H1 (cell line): ENCODE data around the gene ADCY7. TPM values are rescaled to one million over a fixed set of nuclear protein-coding genes. Genes with fewer than 3 reads are reported as not detected.

ENCODE experiments used
- CTCF ChIA-PET: fragments of 300-600 bp; sonication (Branson Sonifier 250); formaldehyde crosslinking; loops from one replicate; lab custom pipeline; 2021; ENCODE audit not compliant: partially characterized antibody; lab: Charles Lee
- POLR2A ChIA-PET: fragments of 300-600 bp; sonication (Branson Sonifier 250); formaldehyde crosslinking; loops from one replicate; lab custom pipeline; 2021; ENCODE audit warnings: inconsistent platforms; ENCODE audit not compliant: partially characterized antibody; lab: Charles Lee
- DNase-seq, 2 experiments: peaks; one replicate each; pipeline versions ENCODE4 v3.0.0 to v3.0.0-alpha.2; 2010 to 2022; ENCODE audit warnings: low spot score in 2 of 2, low read depth in 1 of 2, mixed read lengths in 1 of 2
- FAIRE-seq: peaks from 2 replicates; lab custom pipeline; 2011; peaks lifted over from hg19 to GRCh38; lab: Jason Lieb, UNC
- H2AFZ ChIP-seq: 2 replicates; pipeline ENCODE4 v1.8.1; 2012; ENCODE audit warnings: low read length, inconsistent platforms
- H2AK5ac ChIP-seq: 2 replicates; pipeline ENCODE4 v1.6.1; 2013; ENCODE audit warnings: low read depth, low read length
- H2BK120ac ChIP-seq: replicated peaks from 2 replicates; pipeline ENCODE3; 2013; ENCODE audit warnings: low read depth, low read length, inconsistent platforms
- H2BK12ac ChIP-seq: 2 replicates; pipeline ENCODE4 v1.6.1; 2013; ENCODE audit warnings: low read depth, low read length
- H2BK15ac ChIP-seq: 2 replicates; pipeline ENCODE4 v1.6.1; 2013; ENCODE audit warnings: low read length
- H2BK20ac ChIP-seq: 2 replicates; pipeline ENCODE4 v1.6.1; 2013; ENCODE audit warnings: low read length
- H2BK5ac ChIP-seq: 2 replicates; pipeline ENCODE4 v1.6.1; 2013; ENCODE audit warnings: low read depth, low read length
- H3K14ac ChIP-seq: 2 replicates; pipeline ENCODE4 v1.6.1; 2013; ENCODE audit warnings: inconsistent platforms; ENCODE audit not compliant: insufficient read length
- H3K18ac ChIP-seq: 2 replicates; pipeline ENCODE4 v1.6.1; 2013; ENCODE audit warnings: low read length; ENCODE audit errors: extremely low read depth
- H3K23ac ChIP-seq: 2 replicates; pipeline ENCODE4 v1.6.1; 2013; ENCODE audit warnings: inconsistent platforms; ENCODE audit not compliant: insufficient read length
- H3K23me2 ChIP-seq: 2 replicates; pipeline ENCODE4 v1.6.1; 2013; ENCODE audit warnings: low read depth, low read length
- H3K27ac ChIP-seq: 2 replicates; pipeline ENCODE4 v1.6.1; 2011; ENCODE audit warnings: low read depth, low read length, inconsistent platforms
- H3K27me3 ChIP-seq, 4 experiments: replicated peaks in 1 of 4; 1 replicate in 1 of 4; 2 replicates in 3 of 4; pipeline versions ENCODE4 v1.6.1 to v1.8.1; 2011 to 2013; ENCODE audit warnings: low read length in 3 of 4, mild to moderate bottlenecking in 3 of 4, inconsistent platforms in 2 of 4, mixed read lengths in 2 of 4, moderate library complexity in 1 of 4; ENCODE audit not compliant: control insufficient read depth in 3 of 4, insufficient read depth in 3 of 4; ENCODE audit errors: extremely low read depth in 1 of 4
- H3K36me3 ChIP-seq, 4 experiments: 2 replicates each; pipeline versions ENCODE4 v1.6.1 to v1.8.1; 2011 to 2013; ENCODE audit warnings: mild to moderate bottlenecking in 4 of 4, low read length in 3 of 4, moderate library complexity in 2 of 4, control low read depth in 1 of 4, inconsistent platforms in 1 of 4; ENCODE audit not compliant: insufficient read depth in 4 of 4, control insufficient read depth in 2 of 4
- H3K4ac ChIP-seq: replicated peaks from 2 replicates; pipeline ENCODE3; 2013; ENCODE audit warnings: low read length, low read depth, mixed read lengths, inconsistent platforms; ENCODE audit not compliant: insufficient read length
- H3K4me1 ChIP-seq, 4 experiments: replicated peaks in 1 of 4; 1 replicate in 1 of 4; 2 replicates in 3 of 4; pipeline versions ENCODE4 v1.6.1 to v1.8.1; 2011 to 2013; ENCODE audit warnings: low read length in 3 of 4, inconsistent platforms in 2 of 4, mixed read lengths in 1 of 4; ENCODE audit not compliant: insufficient read depth in 4 of 4, control insufficient read depth in 3 of 4
- H3K4me2 ChIP-seq, 2 experiments: 2 replicates each; pipeline versions ENCODE4 v1.6.1 to v1.8.1; 2011 to 2013; ENCODE audit warnings: low read depth in 2 of 2, low read length in 2 of 2, control low read depth in 1 of 2, inconsistent platforms in 1 of 2, mild to moderate bottlenecking in 1 of 2; ENCODE audit not compliant: insufficient read depth in 1 of 2
- H3K4me3 ChIP-seq, 4 experiments: fragments of 200-600, 300-600 bp in 1 of 4; sonication (generic), shearing (Covaris generic), sonication (Bioruptor Twin) in 1 of 4; 2 replicates each; pipeline versions ENCODE4 v1.5.1 to v1.8.1; 2011 to 2016; ENCODE audit warnings: low read length in 4 of 4, low read depth in 3 of 4, control low read depth in 2 of 4, inconsistent platforms in 2 of 4, mild to moderate bottlenecking in 2 of 4, mixed read lengths in 1 of 4, moderate library complexity in 1 of 4; ENCODE audit not compliant: insufficient read depth in 2 of 4; ENCODE audit errors: extremely low read depth in 1 of 4
- H3K56ac ChIP-seq: replicated peaks from 2 replicates; pipeline ENCODE3; 2013; ENCODE audit warnings: low read depth, mild to moderate bottlenecking, mixed read lengths, low read length, inconsistent platforms; ENCODE audit not compliant: insufficient read length
- H3K79me1 ChIP-seq: 2 replicates; pipeline ENCODE4 v1.6.1; 2013; ENCODE audit warnings: low read depth, low read length, control low read depth
- H3K79me2 ChIP-seq, 2 experiments: 2 replicates each; pipeline versions ENCODE4 v1.6.1 to v1.8.1; 2012 to 2013; ENCODE audit warnings: low read length in 2 of 2, mild to moderate bottlenecking in 2 of 2, inconsistent platforms in 1 of 2; ENCODE audit not compliant: insufficient read depth in 2 of 2, control insufficient read depth in 1 of 2
- H3K9ac ChIP-seq, 4 experiments: replicated peaks in 1 of 4; 1 replicate in 1 of 4; 2 replicates in 3 of 4; pipeline versions ENCODE4 v1.6.1 to v1.8.1; 2011 to 2013; ENCODE audit warnings: low read depth in 3 of 4, low read length in 3 of 4, control low read depth in 2 of 4, mild to moderate bottlenecking in 2 of 4, moderate library complexity in 2 of 4, inconsistent platforms in 1 of 4; ENCODE audit errors: extremely low read depth in 1 of 4
- H3K9me3 ChIP-seq, 2 experiments: 2 replicates each; pipeline versions ENCODE4 v1.6.1 to v1.8.1; 2012 to 2013; ENCODE audit warnings: mild to moderate bottlenecking in 2 of 2, moderate library complexity in 2 of 2, control low read depth in 1 of 2, inconsistent platforms in 1 of 2, low read depth in 1 of 2, low read length in 1 of 2, mixed read lengths in 1 of 2; ENCODE audit not compliant: insufficient read depth in 2 of 2
- H4K20me1 ChIP-seq, 2 experiments: replicated peaks in 1 of 2; 2 replicates each; pipeline versions ENCODE3 to v1.8.1; 2011 to 2013; ENCODE audit warnings: inconsistent platforms in 2 of 2, low read length in 2 of 2, mild to moderate bottlenecking in 1 of 2; ENCODE audit not compliant: insufficient read depth in 2 of 2, control insufficient read depth in 1 of 2
- H4K5ac ChIP-seq: 2 replicates; pipeline ENCODE4 v1.6.1; 2013; ENCODE audit warnings: low read length, low read depth, mixed read lengths, inconsistent platforms; ENCODE audit not compliant: insufficient read length
- H4K8ac ChIP-seq: 2 replicates; pipeline ENCODE4 v1.8.0; 2013; ENCODE audit warnings: mild to moderate bottlenecking, moderate library complexity, low read length, inconsistent platforms; ENCODE audit not compliant: insufficient read depth; ENCODE audit errors: extremely low read depth
- H4K91ac ChIP-seq: replicated peaks from 2 replicates; pipeline ENCODE3; 2013; ENCODE audit warnings: low read length, mixed read lengths, inconsistent platforms; ENCODE audit not compliant: insufficient read length
- CEBPB ChIP-seq: IDR thresholded peaks from 2 replicates; pipeline ENCODE4 v1.6.1; 2012; ENCODE audit warnings: low read depth, low read length
- CREB1 ChIP-seq: IDR thresholded peaks from 2 replicates; pipeline ENCODE4 v1.6.1; 2012; ENCODE audit warnings: inconsistent platforms
- E2F6 ChIP-seq: IDR thresholded peaks from 2 replicates; pipeline ENCODE4 v1.6.1; 2012; ENCODE audit warnings: inconsistent platforms
- FOSL1 ChIP-seq: IDR thresholded peaks from 2 replicates; pipeline ENCODE4 v1.6.1; 2011; ENCODE audit warnings: mild to moderate bottlenecking, low read depth, low read length, moderate library complexity; ENCODE audit not compliant: insufficient read depth
- GABPA ChIP-seq: IDR thresholded peaks from 2 replicates; pipeline ENCODE4 v1.6.1; 2011; ENCODE audit warnings: mild to moderate bottlenecking, low read length, moderate library complexity, borderline replicate concordance; ENCODE audit not compliant: insufficient read depth
- HDAC6 ChIP-seq: IDR thresholded peaks from one replicate; pipeline ENCODE4 v1.7.1; 2012; ENCODE audit warnings: low read depth, mild to moderate bottlenecking, inconsistent platforms, low read length, moderate library complexity
- JUND ChIP-seq: IDR thresholded peaks from 2 replicates; pipeline ENCODE4 v1.6.1; 2011; ENCODE audit warnings: mild to moderate bottlenecking, improper control_type of control experiment, low read length
- KDM4A ChIP-seq: IDR thresholded peaks from one replicate; pipeline ENCODE4 v1.7.1; 2012; ENCODE audit warnings: low read depth, mild to moderate bottlenecking, moderate library complexity, low read length, inconsistent platforms; ENCODE audit not compliant: severe bottlenecking
- MAX ChIP-seq: IDR thresholded peaks from 2 replicates; pipeline ENCODE4 v1.6.1; 2012; ENCODE audit warnings: inconsistent platforms
- SIRT6 ChIP-seq: IDR thresholded peaks from one replicate; pipeline ENCODE4 v1.7.1; 2012; ENCODE audit warnings: low read length, inconsistent platforms
- SP2 ChIP-seq: IDR thresholded peaks from 2 replicates; pipeline ENCODE4 v1.6.1; 2012; ENCODE audit warnings: mild to moderate bottlenecking, low read length, inconsistent platforms
- TEAD4 ChIP-seq: IDR thresholded peaks from 2 replicates; pipeline ENCODE4 v1.6.1; 2012; ENCODE audit warnings: low read depth, low read length, inconsistent platforms, mixed read lengths
- YY1 ChIP-seq: IDR thresholded peaks from 2 replicates; pipeline ENCODE4 v1.6.1; 2011; ENCODE audit warnings: low read depth, mild to moderate bottlenecking, low read length
- WGBS, 2 experiments: shearing (Covaris generic) in 1 of 2; methylation state at CpG; one replicate each; pipeline versions ENCODE4 v1.1.6 to v1.1.7; 2013 to 2015; ENCODE audit warnings: low lambda C conversion rate in 2 of 2, mixed read lengths in 2 of 2, inconsistent platforms in 1 of 2, low coverage in 1 of 2, missing lambda C conversion rate in 1 of 2; ENCODE audit not compliant: insufficient replicate concordance in 2 of 2, insufficient coverage in 1 of 2, insufficient read length in 1 of 2; ENCODE audit errors: extremely low coverage in 1 of 2, missing lambda C conversion rate in 1 of 2; 5-methylcytosine and 5-hydroxymethylcytosine counted together
- polyA plus RNA-seq, 7 experiments: library from polyadenylated mRNA; depleted of rRNA in 3 of 7; stranded (reverse) in 5 of 7; unstranded in 2 of 7; fragments of >200 nt in 5 of 7; fragments of 200-250 nt in 2 of 7; gene quantifications; 1 replicate in 5 of 7; 2 replicates in 1 of 7; 4 replicates in 1 of 7; pipeline versions ENCODE4 v1.2.1 to v1.2.3, GENCODE V29; 2011 to 2013; ENCODE audit warnings: missing spikeins in 2 of 7, mixed read lengths in 2 of 7
- total RNA-seq: library from RNA; stranded (reverse); fragmentation: NEBNext Ultra II Directional; extraction: Animal tissue kit (Norgen Biotek cat#: 25700); gene quantifications from 2 replicates; pipeline ENCODE4 v1.2.1, GENCODE V29; 2021

ADCY7 gene
- total and polyA plus RNA-seq, 2 of the 8 experiments (the other 6 are each of a cell fraction or from before 2014, with no cell fraction given): 2.4 to 5.1 TPM

DNA sequence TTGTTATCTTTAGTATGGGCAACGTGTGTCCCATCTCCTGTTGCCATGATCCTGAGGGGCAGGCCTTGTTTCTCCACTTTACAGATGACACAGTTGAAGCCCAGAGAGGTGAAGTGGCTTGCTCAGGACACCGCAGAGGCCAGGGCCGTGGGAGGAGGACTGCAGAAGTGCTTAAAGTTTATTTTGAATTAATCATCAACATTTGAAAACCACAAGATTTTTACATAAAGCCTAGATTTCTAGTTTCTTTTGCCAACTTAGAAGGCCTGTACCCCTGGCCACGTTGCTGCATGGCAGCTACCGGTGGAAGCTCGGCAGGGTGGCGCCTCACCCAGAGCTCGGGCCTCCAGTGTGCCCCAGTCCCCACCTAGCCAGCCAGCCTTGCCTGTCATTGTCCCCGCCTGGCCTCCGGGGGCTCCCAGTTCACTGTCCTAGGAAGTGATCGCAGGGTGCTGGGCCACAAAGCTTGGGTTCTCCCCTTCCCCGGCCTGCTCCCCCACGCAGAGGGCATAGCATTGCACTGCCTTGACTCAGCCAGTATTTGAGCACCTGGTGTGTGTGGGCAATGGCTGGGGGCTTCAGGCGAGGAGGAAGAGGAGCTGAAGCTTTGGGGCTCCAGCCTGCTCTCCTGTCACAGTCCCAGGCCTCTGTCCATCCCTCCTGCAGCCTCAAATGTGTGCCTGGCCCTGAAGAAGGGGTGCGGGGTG lies 14.8 kb upstream of the ADCY7 start:
- H3K23ac ChIP-seq: no peak overlapping the region
- H3K79me1 ChIP-seq: no peaks in the 10 kb centered on the region
- H3K27ac ChIP-seq: no peak overlapping the region
- no peak overlapping the region for H4K5ac ChIP-seq
- no peak for DNase-seq
- H2BK120ac ChIP-seq: no peak overlapping the region
- H2BK15ac ChIP-seq: no peak overlapping the region
- no peak overlapping the region for H3K18ac ChIP-seq
- ChIA-PET CTCF (interaction anchor here (0.6 to 1.8 kb wide), 12 partner anchors 9 to 242 kb away, joined by 3 to 5 read pairs (median 4); no protein-coding TSS in a partner anchor), POLR2A (interaction anchor here (0.8 kb wide), 1 partner anchor 16 kb away, joined by 3 read pairs; no protein-coding TSS in a partner anchor)
- no peak overlapping the region for H3K9ac ChIP-seq
- H3K4ac ChIP-seq: no peak overlapping the region
- H3K9me3 ChIP-seq: no peaks in the 10 kb centered on the region
- H2BK5ac ChIP-seq: peak overlapping the region; percentile 66; the same call in 1 of the 2 replicates
- no peaks in the 10 kb centered on the region; the same call in 1 of the 2 replicates for H3K23me2 ChIP-seq
- peaks cover 0 to 10% (median 3%) of the 10 kb centered on the region in 4 experiments; a peak in 4 of 7 replicates for H3K27me3 ChIP-seq
- H3K14ac ChIP-seq: no peak overlapping the region
- no peaks in the 10 kb centered on the region for H4K20me1 ChIP-seq
- H3K4me3 ChIP-seq: no peak overlapping the region
- no peak overlapping the region for H3K56ac ChIP-seq
- H3K79me2 ChIP-seq: no peaks in the 10 kb centered on the region
- H2AK5ac ChIP-seq: no peak overlapping the region
- peaks cover 0 to 11% (median 3%) of the 10 kb centered on the region in 4 experiments; a peak in 4 of 7 replicates for H3K4me1 ChIP-seq
- H4K91ac ChIP-seq: no peak overlapping the region
- no peak overlapping the region for H2BK12ac ChIP-seq
- no peak for FAIRE-seq
- H2BK20ac ChIP-seq: no peak overlapping the region
- peak overlapping the region; percentile 57 for H4K8ac ChIP-seq
- 89% methylated on average over 15 of the region's 15 CpGs; no CpG with 5 or more reads in 1 of the 2 experiments for whole genome bisulfite sequencing, 2 experiments
- no peak overlapping the region for H3K4me2 ChIP-seq
- no peaks in the 10 kb centered on the region for H3K36me3 ChIP-seq
- H2AFZ ChIP-seq: no peak overlapping the region
- no peak for TF ChIP-seq SP2
- no peak for TF ChIP-seq FOSL1
- TF ChIP-seq SIRT6: no peak
- TF ChIP-seq KDM4A: no peak
- TF ChIP-seq MAX: no peak
- no peak for TF ChIP-seq CREB1
- TF ChIP-seq GABPA: no peak
- no peak for TF ChIP-seq JUND
- TF ChIP-seq CEBPB: no peak
- no peak for TF ChIP-seq TEAD4
- TF ChIP-seq E2F6: no peak
- no peak for TF ChIP-seq HDAC6
- no peak for TF ChIP-seq YY1
